Subcutaneous adipose tissue (tissue), 4 donors: ENCODE results near the gene SGMS2. TPM values are rescaled to one million over a fixed set of nuclear protein-coding genes. Genes with fewer than 3 reads are reported as not detected.

Experiments
- CTCF ChIP-seq: fragments of 450-650 bp; IDR thresholded peaks from one replicate; pipeline ENCODE4 v1.5.1; 2016; ENCODE audit warnings: low read depth, mild to moderate bottlenecking, control low read depth, antibody characterized with exemption, moderate library complexity
- total RNA-seq, 4 donors: library from RNA; depleted of rRNA; stranded (reverse); fragments of >200 nt; gene quantifications; one replicate each; pipeline ENCODE4 v1.1.0, GENCODE V29; 2016

The SGMS2 gene
- total RNA-seq, 4 donors from 2014 or later, result 24.1 to 82.8 (median 59.6) TPM

GRCh38 chr4:107915220-107915619, 90.5 kb downstream of the SGMS2 start:
- no peak for TF ChIP-seq CTCF

GRCh38 chr4:107916623-107917022, 91.9 kb downstream of the SGMS2 start:
- no peak for TF ChIP-seq CTCF

GRCh38 chr4:107917500-107917899, 92.8 kb downstream of the SGMS2 start:
- TF ChIP-seq CTCF, result no peak

- no peak for TF ChIP-seq CTCF
These were observed 98.0 kb downstream of the SGMS2 start for GRCh38 chr4:107922486-107923473.

GRCh38 chr4:107930821-107931774, 106.4 kb downstream of the SGMS2 start, which contains the start of gene CYP2U1:
TSS of gene CYP2U1 (plus strand) at chr4:107931549. CDS start at chr4:107931644, 95 bp downstream.
- no peak for TF ChIP-seq CTCF

- no peak for TF ChIP-seq CTCF
These were observed 107.1 kb downstream of the SGMS2 start for GRCh38 chr4:107931775-107932321.
